ENCODE results near the gene RNF152. TPM values are rescaled to one million over a fixed set of nuclear protein-coding genes. Genes with fewer than 3 reads are reported as not detected.

Gene RNF152
- total RNA-seq, 1 donor from 2014 or later = 24.1 TPM

DNA sequence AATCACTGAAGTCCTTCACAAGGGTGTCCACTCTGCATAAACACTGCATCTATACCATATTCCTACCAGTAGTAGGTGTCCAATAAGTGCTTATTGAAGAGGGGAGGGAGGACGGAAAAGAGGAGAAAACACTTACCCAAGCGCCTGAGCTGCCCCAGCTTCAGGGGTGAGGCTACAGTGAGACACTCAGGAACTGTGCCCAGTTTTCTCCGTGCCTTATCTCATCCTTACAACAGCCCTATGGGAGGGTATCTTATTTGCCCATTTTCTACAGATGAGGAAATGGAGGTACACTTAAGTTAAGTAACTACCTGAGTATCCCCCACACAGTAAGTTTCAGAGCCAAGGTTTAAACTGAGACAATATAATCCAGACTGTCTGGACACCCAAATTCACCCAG, 41.5 kb downstream of the RNF152 start:
- no peaks in the 10 kb centered on the region for H3F3A ChIP-seq (ENCODE audit: low read depth)
- no peak for DNase-seq (ENCODE audit: low spot score)
- TF ChIP-seq EZH2phosphoT487 (IDR thresholded peaks at IDR 0.05) (no peak), EZH2 (IDR thresholded peaks at IDR 0.05) (no peak)
- TF ChIP-seq, protein P1, sequence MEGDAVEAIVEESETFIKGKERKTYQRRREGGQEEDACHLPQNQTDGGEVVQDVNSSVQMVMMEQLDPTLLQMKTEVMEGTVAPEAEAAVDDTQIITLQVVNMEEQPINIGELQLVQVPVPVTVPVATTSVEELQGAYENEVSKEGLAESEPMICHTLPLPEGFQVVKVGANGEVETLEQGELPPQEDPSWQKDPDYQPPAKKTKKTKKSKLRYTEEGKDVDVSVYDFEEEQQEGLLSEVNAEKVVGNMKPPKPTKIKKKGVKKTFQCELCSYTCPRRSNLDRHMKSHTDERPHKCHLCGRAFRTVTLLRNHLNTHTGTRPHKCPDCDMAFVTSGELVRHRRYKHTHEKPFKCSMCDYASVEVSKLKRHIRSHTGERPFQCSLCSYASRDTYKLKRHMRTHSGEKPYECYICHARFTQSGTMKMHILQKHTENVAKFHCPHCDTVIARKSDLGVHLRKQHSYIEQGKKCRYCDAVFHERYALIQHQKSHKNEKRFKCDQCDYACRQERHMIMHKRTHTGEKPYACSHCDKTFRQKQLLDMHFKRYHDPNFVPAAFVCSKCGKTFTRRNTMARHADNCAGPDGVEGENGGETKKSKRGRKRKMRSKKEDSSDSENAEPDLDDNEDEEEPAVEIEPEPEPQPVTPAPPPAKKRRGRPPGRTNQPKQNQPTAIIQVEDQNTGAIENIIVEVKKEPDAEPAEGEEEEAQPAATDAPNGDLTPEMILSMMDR (IDR thresholded peaks at IDR 0.05) = no peak
- H3K79me2 ChIP-seq (ENCODE audit: low read depth) = peaks cover 64% of the 10 kb centered on the region
- no peak overlapping the region for H3K4me2 ChIP-seq
- peaks cover 20% of the 10 kb centered on the region for H4K20me1 ChIP-seq (ENCODE audit: low read depth)
- H3K36me3 ChIP-seq = no peaks in the 10 kb centered on the region
- Mint-ChIP-seq H3K4me1 (peaks cover 23% of the 10 kb centered on the region), H3K4me3 (no peak overlapping the region), H3K27ac (no peak overlapping the region), H3K27me3 (ENCODE audit: insufficient read depth, low read depth) (no peaks in the 10 kb centered on the region), H3K36me3 (peaks cover 36% of the 10 kb centered on the region), H3K9me3 (peaks cover 3% of the 10 kb centered on the region)
- H3K9me3 ChIP-seq (ENCODE audit: low read depth) = no peaks in the 10 kb centered on the region
- H3K27me3 ChIP-seq = no peaks in the 10 kb centered on the region
- no peak overlapping the region for H2AFZ ChIP-seq (replicated peaks)
- H3K9ac ChIP-seq = no peak overlapping the region
- no peak overlapping the region for H3K4me3 ChIP-seq
- no peak overlapping the region for H3K27ac ChIP-seq
- H3K4me1 ChIP-seq = peaks cover 10% of the 10 kb centered on the region

DNA sequence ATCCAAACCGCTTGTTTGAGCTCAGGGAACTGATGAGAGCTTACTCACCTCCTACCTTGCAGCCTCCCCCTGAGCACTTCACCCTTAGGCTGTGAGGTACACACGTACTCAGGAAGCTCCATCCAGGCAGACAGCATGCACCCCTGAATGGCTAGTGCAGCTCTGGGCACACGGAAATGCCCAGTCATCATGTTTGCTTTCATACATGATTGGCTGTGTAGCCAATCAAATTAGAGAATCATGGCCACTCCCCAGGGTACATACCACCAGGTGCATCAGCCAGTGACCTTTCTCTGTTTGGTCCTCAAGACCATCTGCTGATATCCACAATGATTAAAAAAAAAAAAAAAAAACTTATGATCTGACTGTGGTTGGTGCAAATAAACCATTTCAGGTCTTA, 42.1 kb downstream of the RNF152 start:
- Histone ChIP-seq H2AFZ (replicated peaks) (no peak overlapping the region), H4K20me1 (ENCODE audit: low read depth) (peaks cover 20% of the 10 kb centered on the region), H3K9me3 (ENCODE audit: low read depth) (no peaks in the 10 kb centered on the region), H3K27ac (no peak overlapping the region), H3K9ac (no peak overlapping the region), H3K4me1 (peaks cover 10% of the 10 kb centered on the region), H3F3A (ENCODE audit: low read depth) (no peaks in the 10 kb centered on the region), H3K4me3 (no peak overlapping the region), H3K36me3 (no peaks in the 10 kb centered on the region), H3K79me2 (ENCODE audit: low read depth) (peaks cover 66% of the 10 kb centered on the region), H3K4me2 (no peak overlapping the region), H3K27me3 (no peaks in the 10 kb centered on the region)
- no peak overlapping the region for H3K27ac Mint-ChIP-seq
- no peak for TF ChIP-seq EZH2 (IDR thresholded peaks at IDR 0.05)
- TF ChIP-seq, protein P1 (IDR thresholded peaks at IDR 0.05) = no peak
- TF ChIP-seq EZH2phosphoT487 (IDR thresholded peaks at IDR 0.05) = no peak
- H3K4me1 Mint-ChIP-seq = peaks cover 19% of the 10 kb centered on the region
- DNase-seq (ENCODE audit: low spot score) = no peak
- H3K27me3 Mint-ChIP-seq (ENCODE audit: insufficient read depth, low read depth) = no peaks in the 10 kb centered on the region
- H3K4me3 Mint-ChIP-seq = no peak overlapping the region
- H3K9me3 Mint-ChIP-seq = peaks cover 6% of the 10 kb centered on the region
- H3K36me3 Mint-ChIP-seq = peaks cover 41% of the 10 kb centered on the region

DNA sequence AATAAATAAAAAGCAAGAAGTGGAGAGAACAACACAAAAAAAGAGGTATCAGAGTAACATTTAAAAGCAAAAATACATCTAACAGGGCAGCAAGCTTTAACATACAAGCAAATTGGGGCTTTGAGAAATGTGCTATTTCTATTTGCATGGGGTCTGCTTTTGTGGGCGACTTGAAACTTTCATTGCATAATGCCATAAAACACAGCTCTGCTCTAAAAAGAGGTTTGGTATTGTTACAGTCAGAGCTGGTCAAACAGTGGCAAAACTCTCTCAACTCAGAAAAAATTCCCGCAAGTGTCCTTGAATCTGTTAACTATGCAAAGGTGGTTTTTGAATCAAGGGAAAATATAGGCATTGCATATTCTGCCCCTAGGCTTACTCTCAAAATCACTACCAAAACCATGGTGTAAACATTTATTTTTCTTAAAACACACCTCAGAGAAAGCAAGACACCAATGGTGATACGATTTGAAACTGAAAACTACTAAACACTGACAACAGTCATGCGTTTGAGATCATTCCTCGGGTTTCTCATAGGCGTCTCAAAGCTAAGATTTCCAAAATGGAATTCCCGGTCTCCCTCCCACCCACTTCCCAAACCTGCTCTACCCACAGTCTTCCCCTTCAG, 45.5 kb downstream of the RNF152 start:
- Histone ChIP-seq H3K4me2 (no peak overlapping the region), H4K20me1 (ENCODE audit: low read depth) (no peaks in the 10 kb centered on the region), H3K9ac (no peak overlapping the region), H3K36me3 (no peaks in the 10 kb centered on the region), H3K27me3 (no peaks in the 10 kb centered on the region), H2AFZ (replicated peaks) (no peak overlapping the region), H3K79me2 (ENCODE audit: low read depth) (peaks cover 67% of the 10 kb centered on the region), H3F3A (ENCODE audit: low read depth) (no peaks in the 10 kb centered on the region), H3K9me3 (ENCODE audit: low read depth) (no peaks in the 10 kb centered on the region), H3K4me3 (no peak overlapping the region), H3K27ac (no peak overlapping the region), H3K4me1 (no peaks in the 10 kb centered on the region)
- Mint-ChIP-seq H3K4me3 (no peak overlapping the region), H3K27me3 (ENCODE audit: insufficient read depth, low read depth) (no peaks in the 10 kb centered on the region), H3K27ac (no peak overlapping the region), H3K36me3 (peaks cover 60% of the 10 kb centered on the region), H3K9me3 (peaks cover 11% of the 10 kb centered on the region), H3K4me1 (peaks cover 8% of the 10 kb centered on the region)
- TF ChIP-seq, protein P1 (IDR thresholded peaks at IDR 0.05) = no peak
- no peak for TF ChIP-seq EZH2 (IDR thresholded peaks at IDR 0.05)
- no peak for TF ChIP-seq EZH2phosphoT487 (IDR thresholded peaks at IDR 0.05)
- DNase-seq (ENCODE audit: low spot score) = no peak
